WTC11 (cell line): ENCODE results near the gene ACER1.

Experiments used
- ELF4 ChIP-seq: sonication (generic); formaldehyde crosslinking; IDR thresholded peaks from 2 replicates; pipeline ENCODE4 v1.8.1; 2022; ENCODE audit warnings: low read depth, mild to moderate bottlenecking, moderate library complexity, missing genetic modification reagents
- ESRRA ChIP-seq: sonication (generic); formaldehyde crosslinking; IDR thresholded peaks from 2 replicates; pipeline ENCODE4 v1.8.1; 2022; ENCODE audit warnings: mild to moderate bottlenecking, missing genetic modification reagents, borderline replicate concordance
- FOXP1 ChIP-seq: sonication (generic); formaldehyde crosslinking; IDR thresholded peaks from 2 replicates; pipeline ENCODE4 v1.8.0; 2022; ENCODE audit warnings: missing genetic modification reagents, mild to moderate bottlenecking, moderate library complexity, borderline replicate concordance
- JUN ChIP-seq: sonication (generic); formaldehyde crosslinking; IDR thresholded peaks from 2 replicates; pipeline ENCODE4 v1.8.0; 2023; ENCODE audit warnings: mild to moderate bottlenecking, missing genetic modification reagents
- KAT7 ChIP-seq: sonication (generic); formaldehyde crosslinking; IDR thresholded peaks from 2 replicates; pipeline ENCODE4 v1.8.1; 2023; ENCODE audit warnings: missing genetic modification reagents, mild to moderate bottlenecking, borderline replicate concordance
- OVOL2 ChIP-seq: fragments of 250-450 bp; sonication (Bioruptor Pico); IDR thresholded peaks from 2 replicates; pipeline ENCODE4 v1.9.0; 2021; ENCODE audit warnings: mild to moderate bottlenecking, borderline replicate concordance
- RORB ChIP-seq: fragments of 250-450 bp; sonication (Bioruptor Pico); IDR thresholded peaks from 2 replicates; pipeline ENCODE4 v1.9.0; 2021; ENCODE audit warnings: mild to moderate bottlenecking
- TF ChIP-seq, protein P1 (sequence below): fragments of 200-600 bp; IDR thresholded peaks from 2 replicates; pipeline ENCODE4 v1.8.0; 2022; ENCODE audit warnings: antibody characterized with exemption
- TF ChIP-seq, protein P2 (sequence below): sonication (generic); formaldehyde crosslinking; IDR thresholded peaks from 2 replicates; pipeline ENCODE4 v1.8.1; 2023; ENCODE audit warnings: mild to moderate bottlenecking, missing genetic modification reagents, moderate library complexity
- TF ChIP-seq, protein P3 (sequence below): sonication (generic); formaldehyde crosslinking; IDR thresholded peaks from 2 replicates; pipeline ENCODE4 v1.8.1; 2023; ENCODE audit warnings: mild to moderate bottlenecking, missing genetic modification reagents
- TF ChIP-seq, protein P4 (sequence below): sonication (generic); formaldehyde crosslinking; IDR thresholded peaks from 2 replicates; pipeline ENCODE4 v1.8.0; 2022; ENCODE audit warnings: mild to moderate bottlenecking, missing genetic modification reagents
- TF ChIP-seq, protein P5 (sequence below): sonication (generic); formaldehyde crosslinking; IDR thresholded peaks from 2 replicates; pipeline ENCODE4 v1.8.0; 2022; ENCODE audit warnings: mild to moderate bottlenecking, missing genetic modification reagents
- TF ChIP-seq, protein P6 (sequence below): fragments of 250-450 bp; sonication (Bioruptor Pico); IDR thresholded peaks from 2 replicates; pipeline ENCODE4 v2.1.2; 2022; ENCODE audit warnings: mild to moderate bottlenecking, moderate library complexity

DNA sequence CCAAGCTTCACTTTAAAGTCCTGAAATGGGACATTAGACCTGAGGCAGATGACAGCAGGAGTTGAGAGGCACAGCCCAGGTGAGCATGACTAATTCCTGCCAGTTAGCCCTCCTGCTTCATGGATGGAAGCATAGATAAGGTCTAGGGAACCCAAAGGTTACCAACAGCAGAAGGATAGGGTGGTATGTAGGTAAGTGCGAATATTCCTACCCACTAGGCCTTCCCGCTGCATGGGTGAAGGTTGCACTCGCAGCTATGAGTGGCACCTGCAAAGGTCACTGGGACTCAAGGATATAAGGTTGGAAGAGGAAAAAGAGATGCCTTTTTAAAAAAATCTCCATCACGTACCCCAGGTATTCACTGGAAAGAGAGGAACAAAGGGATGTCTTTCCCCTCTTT is 41.4 kb downstream of the ACER1 start:
- TF ChIP-seq, protein P1, sequence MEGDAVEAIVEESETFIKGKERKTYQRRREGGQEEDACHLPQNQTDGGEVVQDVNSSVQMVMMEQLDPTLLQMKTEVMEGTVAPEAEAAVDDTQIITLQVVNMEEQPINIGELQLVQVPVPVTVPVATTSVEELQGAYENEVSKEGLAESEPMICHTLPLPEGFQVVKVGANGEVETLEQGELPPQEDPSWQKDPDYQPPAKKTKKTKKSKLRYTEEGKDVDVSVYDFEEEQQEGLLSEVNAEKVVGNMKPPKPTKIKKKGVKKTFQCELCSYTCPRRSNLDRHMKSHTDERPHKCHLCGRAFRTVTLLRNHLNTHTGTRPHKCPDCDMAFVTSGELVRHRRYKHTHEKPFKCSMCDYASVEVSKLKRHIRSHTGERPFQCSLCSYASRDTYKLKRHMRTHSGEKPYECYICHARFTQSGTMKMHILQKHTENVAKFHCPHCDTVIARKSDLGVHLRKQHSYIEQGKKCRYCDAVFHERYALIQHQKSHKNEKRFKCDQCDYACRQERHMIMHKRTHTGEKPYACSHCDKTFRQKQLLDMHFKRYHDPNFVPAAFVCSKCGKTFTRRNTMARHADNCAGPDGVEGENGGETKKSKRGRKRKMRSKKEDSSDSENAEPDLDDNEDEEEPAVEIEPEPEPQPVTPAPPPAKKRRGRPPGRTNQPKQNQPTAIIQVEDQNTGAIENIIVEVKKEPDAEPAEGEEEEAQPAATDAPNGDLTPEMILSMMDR, result no peak
- TF ChIP-seq ELF4 (CRISPR knock-in tag), result no peak
- no peak for TF ChIP-seq ESRRA (CRISPR knock-in tag)
- TF ChIP-seq, protein P2, sequence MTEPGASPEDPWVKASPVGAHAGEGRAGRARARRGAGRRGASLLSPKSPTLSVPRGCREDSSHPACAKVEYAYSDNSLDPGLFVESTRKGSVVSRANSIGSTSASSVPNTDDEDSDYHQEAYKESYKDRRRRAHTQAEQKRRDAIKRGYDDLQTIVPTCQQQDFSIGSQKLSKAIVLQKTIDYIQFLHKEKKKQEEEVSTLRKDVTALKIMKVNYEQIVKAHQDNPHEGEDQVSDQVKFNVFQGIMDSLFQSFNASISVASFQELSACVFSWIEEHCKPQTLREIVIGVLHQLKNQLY (CRISPR knock-in tag), result no peak
- TF ChIP-seq OVOL2 (CRISPR knock-in tag), result no peak
- TF ChIP-seq FOXP1 (CRISPR knock-in tag), result no peak
- no peak for TF ChIP-seq JUN (CRISPR knock-in tag)
- TF ChIP-seq, protein P3, sequence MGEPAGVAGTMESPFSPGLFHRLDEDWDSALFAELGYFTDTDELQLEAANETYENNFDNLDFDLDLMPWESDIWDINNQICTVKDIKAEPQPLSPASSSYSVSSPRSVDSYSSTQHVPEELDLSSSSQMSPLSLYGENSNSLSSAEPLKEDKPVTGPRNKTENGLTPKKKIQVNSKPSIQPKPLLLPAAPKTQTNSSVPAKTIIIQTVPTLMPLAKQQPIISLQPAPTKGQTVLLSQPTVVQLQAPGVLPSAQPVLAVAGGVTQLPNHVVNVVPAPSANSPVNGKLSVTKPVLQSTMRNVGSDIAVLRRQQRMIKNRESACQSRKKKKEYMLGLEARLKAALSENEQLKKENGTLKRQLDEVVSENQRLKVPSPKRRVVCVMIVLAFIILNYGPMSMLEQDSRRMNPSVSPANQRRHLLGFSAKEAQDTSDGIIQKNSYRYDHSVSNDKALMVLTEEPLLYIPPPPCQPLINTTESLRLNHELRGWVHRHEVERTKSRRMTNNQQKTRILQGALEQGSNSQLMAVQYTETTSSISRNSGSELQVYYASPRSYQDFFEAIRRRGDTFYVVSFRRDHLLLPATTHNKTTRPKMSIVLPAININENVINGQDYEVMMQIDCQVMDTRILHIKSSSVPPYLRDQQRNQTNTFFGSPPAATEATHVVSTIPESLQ (CRISPR knock-in tag), result no peak
- no peak for TF ChIP-seq RORB (CRISPR knock-in tag)
- no peak for TF ChIP-seq KAT7 (CRISPR knock-in tag)
- TF ChIP-seq, protein P4, sequence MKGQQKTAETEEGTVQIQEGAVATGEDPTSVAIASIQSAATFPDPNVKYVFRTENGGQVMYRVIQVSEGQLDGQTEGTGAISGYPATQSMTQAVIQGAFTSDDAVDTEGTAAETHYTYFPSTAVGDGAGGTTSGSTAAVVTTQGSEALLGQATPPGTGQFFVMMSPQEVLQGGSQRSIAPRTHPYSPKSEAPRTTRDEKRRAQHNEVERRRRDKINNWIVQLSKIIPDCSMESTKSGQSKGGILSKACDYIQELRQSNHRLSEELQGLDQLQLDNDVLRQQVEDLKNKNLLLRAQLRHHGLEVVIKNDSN (CRISPR knock-in tag), result no peak
- TF ChIP-seq, protein P5, sequence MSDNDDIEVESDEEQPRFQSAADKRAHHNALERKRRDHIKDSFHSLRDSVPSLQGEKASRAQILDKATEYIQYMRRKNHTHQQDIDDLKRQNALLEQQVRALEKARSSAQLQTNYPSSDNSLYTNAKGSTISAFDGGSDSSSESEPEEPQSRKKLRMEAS, result no peak
- TF ChIP-seq, protein P6, sequence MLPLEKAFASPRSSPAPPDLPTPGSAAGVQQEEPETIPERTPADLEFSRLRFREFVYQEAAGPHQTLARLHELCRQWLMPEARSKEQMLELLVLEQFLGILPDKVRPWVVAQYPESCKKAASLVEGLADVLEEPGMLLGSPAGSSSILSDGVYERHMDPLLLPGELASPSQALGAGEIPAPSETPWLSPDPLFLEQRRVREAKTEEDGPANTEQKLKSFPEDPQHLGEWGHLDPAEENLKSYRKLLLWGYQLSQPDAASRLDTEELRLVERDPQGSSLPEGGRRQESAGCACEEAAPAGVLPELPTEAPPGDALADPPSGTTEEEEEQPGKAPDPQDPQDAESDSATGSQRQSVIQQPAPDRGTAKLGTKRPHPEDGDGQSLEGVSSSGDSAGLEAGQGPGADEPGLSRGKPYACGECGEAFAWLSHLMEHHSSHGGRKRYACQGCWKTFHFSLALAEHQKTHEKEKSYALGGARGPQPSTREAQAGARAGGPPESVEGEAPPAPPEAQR (CRISPR knock-in tag), result no peak
